ENCODE data around the gene HOXC13.

HOXC13 gene

DNA sequence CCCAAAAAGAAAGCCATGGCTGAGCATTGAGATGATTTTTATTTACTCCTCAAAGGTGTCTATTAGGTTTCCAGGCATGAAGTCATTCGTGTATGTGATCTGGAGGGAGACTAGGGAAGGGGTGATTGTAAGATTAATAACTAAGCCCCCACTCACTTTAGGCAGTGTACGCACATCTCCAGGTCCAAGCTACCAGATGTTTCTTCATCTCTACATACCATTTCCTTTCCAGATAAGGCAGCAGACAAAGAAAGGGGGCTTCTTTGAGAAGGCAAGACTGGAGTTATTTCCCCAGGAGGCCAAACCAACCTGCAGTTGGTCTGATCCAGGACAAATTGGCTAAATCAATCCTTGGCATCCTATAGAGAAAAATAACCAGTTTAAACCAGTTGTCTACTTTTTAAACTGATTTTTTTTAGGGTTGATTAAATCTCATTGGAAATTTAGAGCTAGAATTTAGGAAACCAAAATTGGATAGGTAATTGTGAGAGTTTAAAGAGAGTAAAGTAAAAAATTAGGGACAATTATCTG lies 3.9 kb downstream of the HOXC13 start:
- TF ChIP-seq, protein P1, sequence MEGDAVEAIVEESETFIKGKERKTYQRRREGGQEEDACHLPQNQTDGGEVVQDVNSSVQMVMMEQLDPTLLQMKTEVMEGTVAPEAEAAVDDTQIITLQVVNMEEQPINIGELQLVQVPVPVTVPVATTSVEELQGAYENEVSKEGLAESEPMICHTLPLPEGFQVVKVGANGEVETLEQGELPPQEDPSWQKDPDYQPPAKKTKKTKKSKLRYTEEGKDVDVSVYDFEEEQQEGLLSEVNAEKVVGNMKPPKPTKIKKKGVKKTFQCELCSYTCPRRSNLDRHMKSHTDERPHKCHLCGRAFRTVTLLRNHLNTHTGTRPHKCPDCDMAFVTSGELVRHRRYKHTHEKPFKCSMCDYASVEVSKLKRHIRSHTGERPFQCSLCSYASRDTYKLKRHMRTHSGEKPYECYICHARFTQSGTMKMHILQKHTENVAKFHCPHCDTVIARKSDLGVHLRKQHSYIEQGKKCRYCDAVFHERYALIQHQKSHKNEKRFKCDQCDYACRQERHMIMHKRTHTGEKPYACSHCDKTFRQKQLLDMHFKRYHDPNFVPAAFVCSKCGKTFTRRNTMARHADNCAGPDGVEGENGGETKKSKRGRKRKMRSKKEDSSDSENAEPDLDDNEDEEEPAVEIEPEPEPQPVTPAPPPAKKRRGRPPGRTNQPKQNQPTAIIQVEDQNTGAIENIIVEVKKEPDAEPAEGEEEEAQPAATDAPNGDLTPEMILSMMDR (IDR thresholded peaks at IDR 0.05; ENCODE audit: poor library complexity, severe bottlenecking) = no peak
- Histone ChIP-seq H3K9me3 (ENCODE audit: severe bottlenecking) (no peaks in the 10 kb centered on the region), H3K36me3 (ENCODE audit: low read depth) (no peaks in the 10 kb centered on the region), H3K4me1 (ENCODE audit: insufficient read depth, poor library complexity, severe bottlenecking) (no peaks in the 10 kb centered on the region), H3K27me3 (ENCODE audit: insufficient read depth, poor library complexity, severe bottlenecking) (peaks cover 63% of the 10 kb centered on the region), H3K4me3 (ENCODE audit: severe bottlenecking) (no peak overlapping the region), H3K27ac (ENCODE audit: poor library complexity, severe bottlenecking) (no peak overlapping the region)
- ATAC-seq (ENCODE audit: low read depth) (no peak), DNase-seq (ENCODE audit: low spot score) (no peak)

DNA sequence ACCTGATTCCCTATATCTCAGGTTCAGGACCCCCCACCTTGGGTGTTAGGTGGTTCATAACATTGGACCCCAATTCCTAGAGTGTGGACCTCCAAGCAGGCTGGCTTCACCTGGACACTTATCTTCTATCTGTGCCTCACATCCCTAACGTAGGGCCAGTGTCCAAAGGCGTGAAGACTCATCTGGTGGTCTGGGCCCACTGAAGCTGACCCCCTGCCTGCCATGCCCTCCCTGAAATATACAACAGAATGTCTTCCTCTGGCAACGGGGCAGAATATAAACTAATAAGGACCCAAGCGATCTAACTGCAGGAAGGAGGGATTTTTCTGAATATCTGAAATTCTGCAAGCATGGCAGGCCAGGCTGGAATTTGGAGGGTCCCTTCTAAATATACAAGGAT lies 5.6 kb downstream of the HOXC13 start:
- Histone ChIP-seq H3K4me1 (ENCODE audit: insufficient read depth, poor library complexity, severe bottlenecking) (no peaks in the 10 kb centered on the region), H3K27ac (ENCODE audit: poor library complexity, severe bottlenecking) (no peak overlapping the region), H3K36me3 (ENCODE audit: low read depth) (no peaks in the 10 kb centered on the region), H3K27me3 (ENCODE audit: insufficient read depth, poor library complexity, severe bottlenecking) (peaks cover 60% of the 10 kb centered on the region), H3K9me3 (ENCODE audit: severe bottlenecking) (no peaks in the 10 kb centered on the region), H3K4me3 (ENCODE audit: severe bottlenecking) (no peak overlapping the region)
- ATAC-seq (ENCODE audit: low read depth) (no peak), DNase-seq (ENCODE audit: low spot score) (no peak)
- TF ChIP-seq, protein P1 (IDR thresholded peaks at IDR 0.05; ENCODE audit: poor library complexity, severe bottlenecking) = no peak

- no peak for ATAC-seq (ENCODE audit: low read depth)
- Histone ChIP-seq H3K9me3 (ENCODE audit: severe bottlenecking) (no peaks in the 10 kb centered on the region), H3K27me3 (ENCODE audit: insufficient read depth, poor library complexity, severe bottlenecking) (peaks cover 64% of the 10 kb centered on the region)
Observed at GRCh38 chr12:53944907-53945847, 6.5 kb downstream of the HOXC13 start.

DNA sequence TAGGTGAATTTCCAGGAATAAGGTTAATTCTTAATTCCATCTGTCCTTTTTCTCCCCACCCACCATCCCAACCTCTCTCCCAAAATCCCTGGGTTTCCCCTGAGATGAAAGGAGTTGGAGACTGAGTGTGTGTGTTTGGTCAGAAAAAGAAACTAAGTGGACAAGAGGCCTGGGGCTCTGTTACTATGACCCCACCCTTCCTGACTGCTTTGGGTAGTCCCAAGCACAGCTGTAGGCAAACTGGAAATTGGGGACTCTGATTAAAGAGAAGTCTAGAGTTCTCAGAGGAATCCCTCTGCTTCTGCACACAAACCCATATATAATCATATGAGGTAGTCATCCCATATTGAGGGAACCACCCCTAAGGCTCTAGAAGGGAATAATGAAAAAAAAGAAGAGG lies 9.1 kb downstream of the HOXC13 start:
- Histone ChIP-seq H3K9me3 (ENCODE audit: severe bottlenecking) (no peaks in the 10 kb centered on the region), H3K36me3 (ENCODE audit: low read depth) (no peaks in the 10 kb centered on the region), H3K4me3 (ENCODE audit: severe bottlenecking) (no peak overlapping the region), H3K27me3 (ENCODE audit: insufficient read depth, poor library complexity, severe bottlenecking) (peaks cover 78% of the 10 kb centered on the region), H3K4me1 (ENCODE audit: insufficient read depth, poor library complexity, severe bottlenecking) (no peaks in the 10 kb centered on the region), H3K27ac (ENCODE audit: poor library complexity, severe bottlenecking) (no peak overlapping the region)
- ATAC-seq (ENCODE audit: low read depth) (no peak), DNase-seq (ENCODE audit: low spot score) (no peak)
- TF ChIP-seq, protein P1 (IDR thresholded peaks at IDR 0.05; ENCODE audit: poor library complexity, severe bottlenecking) = no peak

More at GRCh38 chr12:53944907-53945847, 6.5 kb downstream of the HOXC13 start:
- DNase-seq (ENCODE audit: low spot score) = no peak
- Histone ChIP-seq H3K36me3 (ENCODE audit: low read depth) (no peaks in the 10 kb centered on the region), H3K4me1 (ENCODE audit: insufficient read depth, poor library complexity, severe bottlenecking) (no peaks in the 10 kb centered on the region), H3K27ac (ENCODE audit: poor library complexity, severe bottlenecking) (no peak overlapping the region), H3K4me3 (ENCODE audit: severe bottlenecking) (no peak overlapping the region)
- TF ChIP-seq, protein P1 (IDR thresholded peaks at IDR 0.05; ENCODE audit: poor library complexity, severe bottlenecking) = no peak

Measured in RWPE2 (cell line).